HEK293 (cell line): ENCODE results near the gene DIO3.

Source experiments
- CTCF ChIA-PET: fragments of 350-600 bp; formaldehyde crosslinking; extraction: SDS; loops from one replicate; lab custom pipeline; 2021; ENCODE audit warnings: antibody characterized with exemption; lab: Yijun Ruan, JAX
- POLR2A ChIA-PET: fragments of 300-600 bp; formaldehyde crosslinking; extraction: SDS; loops from one replicate; lab custom pipeline; 2020; ENCODE audit warnings: antibody characterized with exemption, inconsistent platforms; lab: Yijun Ruan, JAX
- H3K27ac ChIP-seq: fragments of 200-500 bp; sonication (Bioruptor generic); 2 replicates; pipeline ENCODE4 v1.5.1; 2014; ENCODE audit warnings: low read depth, low read length, control low read depth, inconsistent platforms; ENCODE audit errors: extremely low read depth
- H3K36me3 ChIP-seq, 2 experiments: fragments of 200-500 bp in 1 of 2; sonication (Bioruptor generic) in 1 of 2; 1 replicate in 1 of 2; 2 replicates in 1 of 2; pipeline ENCODE4 v1.5.1; 2014 to 2017; ENCODE audit warnings: inconsistent platforms in 2 of 2, low read length in 2 of 2; ENCODE audit not compliant: control insufficient read depth in 2 of 2, insufficient read depth in 1 of 2
- H3K4me1 ChIP-seq: fragments of 200-500 bp; sonication (Bioruptor generic); 2 replicates; pipeline ENCODE4 v1.5.1; 2014; ENCODE audit warnings: mild to moderate bottlenecking, low read length, inconsistent platforms; ENCODE audit not compliant: control insufficient read depth, insufficient read depth
- H3K4me3 ChIP-seq: 2 replicates; pipeline ENCODE4 v1.5.1; 2011; ENCODE audit warnings: low read depth, mild to moderate bottlenecking, control low read depth, low read length, moderate library complexity
- H3K9me3 ChIP-seq: fragments of 200-500 bp; sonication (Bioruptor generic); 2 replicates; pipeline ENCODE4 v1.5.1; 2014; ENCODE audit warnings: low read depth, low read length, inconsistent platforms; ENCODE audit not compliant: control insufficient read depth, insufficient read depth
- OSR2 ChIP-seq: fragments of 450-650 bp; formaldehyde crosslinking; IDR thresholded peaks from 2 replicates; pipeline ENCODE4 v1.5.1; 2016; ENCODE audit warnings: missing biosample characterization, missing genetic modification characterization
- PRDM1 ChIP-seq: fragments of 450-650 bp; formaldehyde crosslinking; IDR thresholded peaks from 2 replicates; pipeline ENCODE4; 2016; ENCODE audit warnings: missing biosample characterization, missing genetic modification characterization
- SP3 ChIP-seq: fragments of 450-650 bp; formaldehyde crosslinking; IDR thresholded peaks from 2 replicates; pipeline ENCODE4 v1.5.1; 2016; ENCODE audit warnings: missing biosample characterization, missing genetic modification characterization
- TCF7L2 ChIP-seq: IDR thresholded peaks from 2 replicates; pipeline ENCODE4 v1.6.1; 2011; ENCODE audit warnings: low read depth, mild to moderate bottlenecking, inconsistent platforms, low read length, moderate library complexity, borderline replicate concordance
- ZFHX2 ChIP-seq: fragments of 450-650 bp; formaldehyde crosslinking; conservative IDR thresholded peaks from 2 replicates; pipeline ENCODE4 v1.5.1; 2016; ENCODE audit warnings: missing biosample characterization, missing genetic modification characterization
- ZIC2 ChIP-seq: fragments of 450-650 bp; formaldehyde crosslinking; IDR thresholded peaks from 2 replicates; pipeline ENCODE4 v1.5.1; 2016; ENCODE audit warnings: missing biosample characterization, missing genetic modification characterization
- ZNF146 ChIP-seq: fragments of 450-650 bp; formaldehyde crosslinking; IDR thresholded peaks from 2 replicates; pipeline ENCODE4 v1.5.1; 2016; ENCODE audit warnings: missing biosample characterization, missing genetic modification characterization
- ZNF2 ChIP-seq: fragments of 450-650 bp; formaldehyde crosslinking; IDR thresholded peaks from 2 replicates; pipeline ENCODE4 v1.5.1; 2016; ENCODE audit warnings: missing biosample characterization, missing genetic modification characterization
- ZNF335 ChIP-seq: fragments of 450-650 bp; formaldehyde crosslinking; conservative IDR thresholded peaks from 2 replicates; pipeline ENCODE4 v1.5.1; 2016; ENCODE audit warnings: missing biosample characterization, missing genetic modification characterization
- ZNF549 ChIP-seq: fragments of 450-650 bp; IDR thresholded peaks from 2 replicates; pipeline ENCODE4 v1.5.1; 2018; ENCODE audit warnings: missing biosample characterization, missing genetic modification characterization, mild to moderate bottlenecking, inconsistent platforms, moderate library complexity
- ZNF610 ChIP-seq: fragments of 450-650 bp; formaldehyde crosslinking; IDR thresholded peaks from 2 replicates; pipeline ENCODE4 v1.5.1; 2016; ENCODE audit warnings: missing biosample characterization, missing genetic modification characterization, borderline replicate concordance
- ZNF664 ChIP-seq: fragments of 450-650 bp; formaldehyde crosslinking; IDR thresholded peaks from 2 replicates; pipeline ENCODE4 v1.5.1; 2016; ENCODE audit warnings: missing biosample characterization, missing genetic modification characterization
- ZNF707 ChIP-seq: fragments of 450-650 bp; formaldehyde crosslinking; IDR thresholded peaks from 2 replicates; pipeline ENCODE4 v1.5.1; 2016; ENCODE audit warnings: missing biosample characterization, missing genetic modification characterization
- ZNF837 ChIP-seq: fragments of 450-650 bp; formaldehyde crosslinking; IDR thresholded peaks from 2 replicates; pipeline ENCODE4 v1.5.1; 2016; ENCODE audit warnings: missing biosample characterization, missing genetic modification characterization
- TF ChIP-seq, protein P1 (sequence below): fragments of 450-650 bp; formaldehyde crosslinking; IDR thresholded peaks from 2 replicates; pipeline ENCODE4 v1.5.1; 2017; ENCODE audit warnings: missing biosample characterization, missing genetic modification characterization
- TF ChIP-seq, protein P2 (sequence below): sonication (generic); formaldehyde crosslinking; IDR thresholded peaks from 2 replicates; pipeline ENCODE4 v1.8.1; 2022; ENCODE audit warnings: mild to moderate bottlenecking, moderate library complexity, missing genetic modification reagents
- TF ChIP-seq, protein P3 (sequence below): fragments of 450-650 bp; formaldehyde crosslinking; IDR thresholded peaks from 2 replicates; pipeline ENCODE4 v1.5.1; 2016; ENCODE audit warnings: missing biosample characterization, missing genetic modification characterization
- TF ChIP-seq, protein P4 (sequence below): fragments of 450-650 bp; formaldehyde crosslinking; optimal IDR thresholded peaks from 2 replicates; pipeline ENCODE3; 2016; ENCODE audit warnings: missing biosample characterization, mild to moderate bottlenecking, missing genetic modification characterization
- TF ChIP-seq, protein P5 (sequence below): fragments of 450-650 bp; formaldehyde crosslinking; IDR thresholded peaks from 2 replicates; pipeline ENCODE4 v1.5.1; 2016; ENCODE audit warnings: missing biosample characterization, missing genetic modification characterization, low read depth
- TF ChIP-seq, protein P6 (sequence below): fragments of 450-650 bp; formaldehyde crosslinking; IDR thresholded peaks from 2 replicates; pipeline ENCODE4 v1.5.1; 2017; ENCODE audit warnings: missing biosample characterization, missing genetic modification characterization
- TF ChIP-seq, protein P7 (sequence below): fragments of 450-650 bp; formaldehyde crosslinking; IDR thresholded peaks from 2 replicates; pipeline ENCODE4 v1.5.1; 2017; ENCODE audit warnings: missing biosample characterization, missing genetic modification characterization

The DIO3 gene

DNA sequence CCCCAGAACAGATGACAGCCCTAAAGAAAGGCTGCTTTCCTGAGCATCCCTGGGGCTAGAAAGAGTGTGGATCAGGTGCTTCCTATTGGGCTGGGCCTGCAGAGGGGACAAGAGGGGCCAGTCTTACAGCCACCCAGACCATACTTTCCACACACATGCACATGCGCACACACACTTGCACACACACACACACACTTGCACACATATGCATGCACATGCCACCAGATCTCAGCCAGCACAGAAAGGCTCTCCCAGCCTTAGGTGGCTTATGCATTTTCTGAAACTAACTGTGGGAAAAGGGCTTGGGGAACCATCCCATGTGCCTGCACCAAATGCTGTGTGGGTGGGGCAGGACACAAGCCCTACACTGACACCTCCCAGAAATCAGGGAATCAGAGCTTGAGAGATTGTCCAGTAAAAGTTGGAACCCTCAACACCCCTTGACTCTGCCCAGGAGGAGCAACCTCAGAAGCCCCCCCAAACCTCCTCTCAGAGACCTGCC lies 2.5 kb upstream of the DIO3 start:
- H3K27ac ChIP-seq = no peak overlapping the region
- ChIA-PET POLR2A (no interaction called here), CTCF (no interaction called here)
- H3K4me1 ChIP-seq = no peaks in the 10 kb centered on the region; the same call in 1 of the 2 replicates
- H3K4me3 ChIP-seq = no peak overlapping the region
- no peaks in the 10 kb centered on the region for H3K36me3 ChIP-seq
- TF ChIP-seq ZNF707 (tag by site-specific recombination) (no peak), ZNF335 (0 out of 2 replicates have a peak, but pooled peaks have one; percentile 33), ZNF837 (tag by site-specific recombination) (no peak), ZNF2 (tag by site-specific recombination) (no peak), ZNF664 (tag by site-specific recombination) (no peak), ZNF549 (tag by site-specific recombination) (no peak), ZNF146 (tag by site-specific recombination) (no peak), SP3 (no peak), TCF7L2 (no peak), OSR2 (no peak), ZNF610 (no peak), ZFHX2 (tag by site-specific recombination) (peak; percentile 19; the same call in 1 of the 2 replicates), PRDM1 (no peak), ZIC2 (tag by site-specific recombination) (no peak)
- TF ChIP-seq, protein P1, sequence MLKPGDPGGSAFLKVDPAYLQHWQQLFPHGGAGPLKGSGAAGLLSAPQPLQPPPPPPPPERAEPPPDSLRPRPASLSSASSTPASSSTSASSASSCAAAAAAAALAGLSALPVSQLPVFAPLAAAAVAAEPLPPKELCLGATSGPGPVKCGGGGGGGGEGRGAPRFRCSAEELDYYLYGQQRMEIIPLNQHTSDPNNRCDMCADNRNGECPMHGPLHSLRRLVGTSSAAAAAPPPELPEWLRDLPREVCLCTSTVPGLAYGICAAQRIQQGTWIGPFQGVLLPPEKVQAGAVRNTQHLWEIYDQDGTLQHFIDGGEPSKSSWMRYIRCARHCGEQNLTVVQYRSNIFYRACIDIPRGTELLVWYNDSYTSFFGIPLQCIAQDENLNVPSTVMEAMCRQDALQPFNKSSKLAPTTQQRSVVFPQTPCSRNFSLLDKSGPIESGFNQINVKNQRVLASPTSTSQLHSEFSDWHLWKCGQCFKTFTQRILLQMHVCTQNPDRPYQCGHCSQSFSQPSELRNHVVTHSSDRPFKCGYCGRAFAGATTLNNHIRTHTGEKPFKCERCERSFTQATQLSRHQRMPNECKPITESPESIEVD = no peak
- TF ChIP-seq, protein P2, sequence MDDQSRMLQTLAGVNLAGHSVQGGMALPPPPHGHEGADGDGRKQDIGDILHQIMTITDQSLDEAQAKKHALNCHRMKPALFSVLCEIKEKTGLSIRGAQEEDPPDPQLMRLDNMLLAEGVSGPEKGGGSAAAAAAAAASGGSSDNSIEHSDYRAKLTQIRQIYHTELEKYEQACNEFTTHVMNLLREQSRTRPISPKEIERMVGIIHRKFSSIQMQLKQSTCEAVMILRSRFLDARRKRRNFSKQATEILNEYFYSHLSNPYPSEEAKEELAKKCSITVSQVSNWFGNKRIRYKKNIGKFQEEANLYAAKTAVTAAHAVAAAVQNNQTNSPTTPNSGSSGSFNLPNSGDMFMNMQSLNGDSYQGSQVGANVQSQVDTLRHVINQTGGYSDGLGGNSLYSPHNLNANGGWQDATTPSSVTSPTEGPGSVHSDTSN (CRISPR knock-in tag) = no peak
- TF ChIP-seq, protein P3, sequence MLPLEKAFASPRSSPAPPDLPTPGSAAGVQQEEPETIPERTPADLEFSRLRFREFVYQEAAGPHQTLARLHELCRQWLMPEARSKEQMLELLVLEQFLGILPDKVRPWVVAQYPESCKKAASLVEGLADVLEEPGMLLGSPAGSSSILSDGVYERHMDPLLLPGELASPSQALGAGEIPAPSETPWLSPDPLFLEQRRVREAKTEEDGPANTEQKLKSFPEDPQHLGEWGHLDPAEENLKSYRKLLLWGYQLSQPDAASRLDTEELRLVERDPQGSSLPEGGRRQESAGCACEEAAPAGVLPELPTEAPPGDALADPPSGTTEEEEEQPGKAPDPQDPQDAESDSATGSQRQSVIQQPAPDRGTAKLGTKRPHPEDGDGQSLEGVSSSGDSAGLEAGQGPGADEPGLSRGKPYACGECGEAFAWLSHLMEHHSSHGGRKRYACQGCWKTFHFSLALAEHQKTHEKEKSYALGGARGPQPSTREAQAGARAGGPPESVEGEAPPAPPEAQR = no peak
- TF ChIP-seq, protein P4, sequence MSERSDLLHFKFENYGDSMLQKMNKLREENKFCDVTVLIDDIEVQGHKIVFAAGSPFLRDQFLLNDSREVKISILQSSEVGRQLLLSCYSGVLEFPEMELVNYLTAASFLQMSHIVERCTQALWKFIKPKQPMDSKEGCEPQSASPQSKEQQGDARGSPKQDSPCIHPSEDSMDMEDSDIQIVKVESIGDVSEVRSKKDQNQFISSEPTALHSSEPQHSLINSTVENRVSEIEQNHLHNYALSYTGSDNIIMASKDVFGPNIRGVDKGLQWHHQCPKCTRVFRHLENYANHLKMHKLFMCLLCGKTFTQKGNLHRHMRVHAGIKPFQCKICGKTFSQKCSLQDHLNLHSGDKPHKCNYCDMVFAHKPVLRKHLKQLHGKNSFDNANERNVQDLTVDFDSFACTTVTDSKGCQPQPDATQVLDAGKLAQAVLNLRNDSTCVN (tag by site-specific recombination) = no peak
- TF ChIP-seq, protein P5, sequence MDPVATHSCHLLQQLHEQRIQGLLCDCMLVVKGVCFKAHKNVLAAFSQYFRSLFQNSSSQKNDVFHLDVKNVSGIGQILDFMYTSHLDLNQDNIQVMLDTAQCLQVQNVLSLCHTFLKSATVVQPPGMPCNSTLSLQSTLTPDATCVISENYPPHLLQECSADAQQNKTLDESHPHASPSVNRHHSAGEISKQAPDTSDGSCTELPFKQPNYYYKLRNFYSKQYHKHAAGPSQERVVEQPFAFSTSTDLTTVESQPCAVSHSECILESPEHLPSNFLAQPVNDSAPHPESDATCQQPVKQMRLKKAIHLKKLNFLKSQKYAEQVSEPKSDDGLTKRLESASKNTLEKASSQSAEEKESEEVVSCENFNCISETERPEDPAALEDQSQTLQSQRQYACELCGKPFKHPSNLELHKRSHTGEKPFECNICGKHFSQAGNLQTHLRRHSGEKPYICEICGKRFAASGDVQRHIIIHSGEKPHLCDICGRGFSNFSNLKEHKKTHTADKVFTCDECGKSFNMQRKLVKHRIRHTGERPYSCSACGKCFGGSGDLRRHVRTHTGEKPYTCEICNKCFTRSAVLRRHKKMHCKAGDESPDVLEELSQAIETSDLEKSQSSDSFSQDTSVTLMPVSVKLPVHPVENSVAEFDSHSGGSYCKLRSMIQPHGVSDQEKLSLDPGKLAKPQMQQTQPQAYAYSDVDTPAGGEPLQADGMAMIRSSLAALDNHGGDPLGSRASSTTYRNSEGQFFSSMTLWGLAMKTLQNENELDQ (tag by site-specific recombination) = no peak
- TF ChIP-seq, protein P6, sequence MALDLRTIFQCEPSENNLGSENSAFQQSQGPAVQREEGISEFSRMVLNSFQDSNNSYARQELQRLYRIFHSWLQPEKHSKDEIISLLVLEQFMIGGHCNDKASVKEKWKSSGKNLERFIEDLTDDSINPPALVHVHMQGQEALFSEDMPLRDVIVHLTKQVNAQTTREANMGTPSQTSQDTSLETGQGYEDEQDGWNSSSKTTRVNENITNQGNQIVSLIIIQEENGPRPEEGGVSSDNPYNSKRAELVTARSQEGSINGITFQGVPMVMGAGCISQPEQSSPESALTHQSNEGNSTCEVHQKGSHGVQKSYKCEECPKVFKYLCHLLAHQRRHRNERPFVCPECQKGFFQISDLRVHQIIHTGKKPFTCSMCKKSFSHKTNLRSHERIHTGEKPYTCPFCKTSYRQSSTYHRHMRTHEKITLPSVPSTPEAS (tag by site-specific recombination) = peak; percentile 76
- TF ChIP-seq, protein P7, sequence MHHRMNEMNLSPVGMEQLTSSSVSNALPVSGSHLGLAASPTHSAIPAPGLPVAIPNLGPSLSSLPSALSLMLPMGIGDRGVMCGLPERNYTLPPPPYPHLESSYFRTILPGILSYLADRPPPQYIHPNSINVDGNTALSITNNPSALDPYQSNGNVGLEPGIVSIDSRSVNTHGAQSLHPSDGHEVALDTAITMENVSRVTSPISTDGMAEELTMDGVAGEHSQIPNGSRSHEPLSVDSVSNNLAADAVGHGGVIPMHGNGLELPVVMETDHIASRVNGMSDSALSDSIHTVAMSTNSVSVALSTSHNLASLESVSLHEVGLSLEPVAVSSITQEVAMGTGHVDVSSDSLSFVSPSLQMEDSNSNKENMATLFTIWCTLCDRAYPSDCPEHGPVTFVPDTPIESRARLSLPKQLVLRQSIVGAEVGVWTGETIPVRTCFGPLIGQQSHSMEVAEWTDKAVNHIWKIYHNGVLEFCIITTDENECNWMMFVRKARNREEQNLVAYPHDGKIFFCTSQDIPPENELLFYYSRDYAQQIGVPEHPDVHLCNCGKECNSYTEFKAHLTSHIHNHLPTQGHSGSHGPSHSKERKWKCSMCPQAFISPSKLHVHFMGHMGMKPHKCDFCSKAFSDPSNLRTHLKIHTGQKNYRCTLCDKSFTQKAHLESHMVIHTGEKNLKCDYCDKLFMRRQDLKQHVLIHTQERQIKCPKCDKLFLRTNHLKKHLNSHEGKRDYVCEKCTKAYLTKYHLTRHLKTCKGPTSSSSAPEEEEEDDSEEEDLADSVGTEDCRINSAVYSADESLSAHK (tag by site-specific recombination) = no peak
- H3K9me3 ChIP-seq = no peaks in the 10 kb centered on the region
